Right lobe of liver (tissue), 6 donors: ENCODE data around the gene DDIT4. TPM values are rescaled to one million over a fixed set of nuclear protein-coding genes. Genes with fewer than 3 reads are reported as not detected.
A peak's percentile ranks its signal among the peaks of the same experiment; 100 is the strongest.

Source experiments
- ATAC-seq, 4 donors: fragments of 200-7000 bp; cut with Tn5 transposase; one replicate each; pipeline ENCODE4 v1.9.1; 2020; ENCODE audit warnings: mild to moderate bottlenecking in 4 of 4, moderate library complexity in 4 of 4
- DNase-seq, 3 donors: peaks; one replicate each; pipeline ENCODE4 v3.0.0-alpha.2; 2020
- H3K27ac ChIP-seq, 3 donors: fragments of 200-600 bp; one replicate each; pipeline ENCODE4 v1.8.0; 2022
- H3K27me3 ChIP-seq, 2 donors: fragments of 200-600 bp; one replicate each; pipeline ENCODE4 v1.8.0; 2022
- H3K36me3 ChIP-seq, 4 donors: fragments of 200-600 bp; sonication (generic) in 1 of 4; one replicate each; pipeline versions ENCODE4 v1.5.1 to v1.8.0; 2017 to 2022; ENCODE audit warnings: control low read depth in 1 of 4
- H3K4me1 ChIP-seq, 4 donors: fragments of 200-600 bp; sonication (generic) in 1 of 4; one replicate each; pipeline versions ENCODE4 v1.5.1 to v1.8.0; 2017 to 2022; ENCODE audit warnings: control low read depth in 1 of 4
- H3K4me3 ChIP-seq, 3 donors: fragments of 200-600 bp; one replicate each; pipeline ENCODE4 v1.8.0; 2022
- H3K9me3 ChIP-seq, 4 donors: fragments of 200-600 bp; sonication (generic) in 1 of 4; one replicate each; pipeline versions ENCODE4 v1.5.1 to v1.8.0; 2017 to 2022; ENCODE audit warnings: control low read depth in 1 of 4
- CTCF ChIP-seq, 4 donors: fragments of 200-600 bp in 3 of 4; fragments of 450-650 bp in 1 of 4; IDR thresholded peaks; one replicate each; pipeline versions ENCODE4 v1.5.1 to v1.8.0; 2016 to 2022; ENCODE audit warnings: antibody characterized with exemption in 4 of 4, mild to moderate bottlenecking in 2 of 4
- POLR2A ChIP-seq: fragments of 450-650 bp; IDR thresholded peaks from one replicate; pipeline ENCODE4 v1.6.1; 2017; ENCODE audit warnings: antibody characterized with exemption, mild to moderate bottlenecking
- WGBS: methylation state at CpG from one replicate; pipeline ENCODE4 v1.1.6; 2018; ENCODE audit warnings: low coverage, low lambda C conversion rate; ENCODE audit not compliant: insufficient coverage; ENCODE audit errors: missing lambda C conversion rate; 5-methylcytosine and 5-hydroxymethylcytosine counted together
- intact Hi-C, 2 donors: fragments of 100-400 bp; cut with DNase I; formaldehyde crosslinking; loops; one replicate each; pipeline versions ENCODE4 v1.11.2 to v1.14.1; 2022
- total RNA-seq, 6 experiments: library from RNA; depleted of rRNA in 2 of 6; stranded (reverse); fragments of >200 nt in 2 of 6; fragmentation: NEBNext Ultra II Directional in 3 of 6; extraction: Animal tissue kit (Norgen Biotek cat#: 25700) in 3 of 6; gene quantifications; one replicate each; pipeline versions ENCODE4 v1.1.0 to v1.2.4, GENCODE V29; 2016 to 2023
- donor health status: DM: no; HTN: yes; CAD: no.
- donor health status: DM: no; HTN: no; CAD: no.
- donor health status: DM: no; HTN: no; CAD: no.
- donor health status: DM: no; HTN: yes; CAD: no.
- donor health status: DM: no; HTN: yes; CAD: no.

DDIT4 gene
- total RNA-seq, 6 experiments from 2014 or later, result 51.7 to 180 (median 143) TPM

GRCh38 chr10:72319416-72320254 is 45.9 kb downstream of the DDIT4 start:
- H3K4me3 ChIP-seq, result peak overlapping the region; percentile 36 to 54 (median 53)
- intact Hi-C loops, result loop anchor here (5.0 to 10.0 kb wide), 2 partner anchors 47 to 95 kb away; partner anchors contain the start of gene DDIT4 (in 2 of the 2)

GRCh38 chr10:72320676-72321247 is 47.0 kb downstream of the DDIT4 start:
- peak in 2 of 3 donors; percentile 58 to 69 for DNase-seq
- TF ChIP-seq CTCF (IDR thresholded peaks at IDR 0.05) (no peak), POLR2A (peak; percentile 84)
- H3K36me3 ChIP-seq, result no peaks in the 10 kb centered on the region
- H3K9me3 ChIP-seq, result no peaks in the 10 kb centered on the region
- peak overlapping the region; percentile 88 to 97 (median 95) for H3K27ac ChIP-seq
- WGBS, result 13% methylated on average over 10 of the region's 12 CpGs
- H3K27me3 ChIP-seq, result no peaks in the 10 kb centered on the region
- ATAC-seq, result peak; percentile 3 to 57 (median 24)
- no peak overlapping the region for H3K4me3 ChIP-seq
- intact Hi-C loops, result loop anchor here (5.0 to 10.0 kb wide), 2 partner anchors 48 to 96 kb away; partner anchors contain the start of gene DDIT4 (in 1 of the 2)
- H3K4me1 ChIP-seq, result peaks cover 0 to 57% (median 28%) of the 10 kb centered on the region in 4 donors

More at GRCh38 chr10:72319416-72320254, 45.9 kb downstream of the DDIT4 start:
- TF ChIP-seq CTCF (IDR thresholded peaks at IDR 0.05), result no peak
- TF ChIP-seq POLR2A, result peak; percentile 80
- DNase-seq, result peak; percentile 97 to 98 (median 97)
- Histone ChIP-seq H3K9me3 (no peaks in the 10 kb centered on the region), H3K36me3 (no peaks in the 10 kb centered on the region), H3K27ac (peak overlapping the region; percentile 88 to 97 (median 95)), H3K27me3 (no peaks in the 10 kb centered on the region), H3K4me1 (peaks cover 0 to 58% (median 33%) of the 10 kb centered on the region in 4 donors)
- WGBS, result 0% methylated on average over 2 of the region's 60 CpGs
- peak; percentile 53 to 81 (median 78) for ATAC-seq

GRCh38 chr10:72321248-72322029 is 47.7 kb downstream of the DDIT4 start:
- intact Hi-C loops, result loop anchor here (5.0 to 10.0 kb wide), 2 partner anchors 49 to 97 kb away; partner anchors contain the start of gene DDIT4 (in 1 of the 2)
- H3K4me1 ChIP-seq, result peaks cover 0 to 50% (median 21%) of the 10 kb centered on the region in 4 donors
- WGBS, result 58% methylated on average over 6 of the region's 13 CpGs
- no peaks in the 10 kb centered on the region for H3K9me3 ChIP-seq
- no peak for DNase-seq
- no peaks in the 10 kb centered on the region for H3K36me3 ChIP-seq
- TF ChIP-seq CTCF (IDR thresholded peaks at IDR 0.05) (no peak), POLR2A (no peak)
- H3K27me3 ChIP-seq, result no peaks in the 10 kb centered on the region
- H3K4me3 ChIP-seq, result no peak overlapping the region
- no peak for ATAC-seq
- H3K27ac ChIP-seq, result peak overlapping the region; percentile 88 to 97 (median 95)

- no peak for TF ChIP-seq CTCF (IDR thresholded peaks at IDR 0.05)
- intact Hi-C loops, result loop anchor here (5.0 to 10.0 kb wide), 2 partner anchors 50 to 97 kb away; partner anchors contain the start of gene DDIT4 (in 1 of the 2)
- no peaks in the 10 kb centered on the region for H3K36me3 ChIP-seq
- H3K27ac ChIP-seq, result no peak overlapping the region
- H3K27me3 ChIP-seq, result no peaks in the 10 kb centered on the region
- peaks cover 0 to 45% (median 17%) of the 10 kb centered on the region in 4 donors for H3K4me1 ChIP-seq
- H3K9me3 ChIP-seq, result no peaks in the 10 kb centered on the region
- ATAC-seq, result no peak
- no peak overlapping the region for H3K4me3 ChIP-seq
- no peak for DNase-seq
- no CpG with 5 or more reads among the region's 3 CpGs for WGBS
These were observed 48.2 kb downstream of the DDIT4 start for GRCh38 chr10:72322030-72322279.
